Hindlimb muscle (tissue), 1 donor: ENCODE data around the gene MTA3. TPM values are rescaled to one million over a fixed set of nuclear protein-coding genes. Genes with fewer than 3 reads are reported as not detected.

Source experiments
- DNase-seq: peaks from one replicate; pipeline ENCODE4 v3.0.0-alpha.2; 2013
- polyA plus RNA-seq: library from polyadenylated mRNA; unstranded; fragments of 120-200 nt; gene quantifications from one replicate; pipeline ENCODE4 v1.2.1, GENCODE V29; 2013; ENCODE audit not compliant: insufficient read length

The MTA3 gene
- polyA plus RNA-seq, 1 donor: 26.9 TPM

DNA sequence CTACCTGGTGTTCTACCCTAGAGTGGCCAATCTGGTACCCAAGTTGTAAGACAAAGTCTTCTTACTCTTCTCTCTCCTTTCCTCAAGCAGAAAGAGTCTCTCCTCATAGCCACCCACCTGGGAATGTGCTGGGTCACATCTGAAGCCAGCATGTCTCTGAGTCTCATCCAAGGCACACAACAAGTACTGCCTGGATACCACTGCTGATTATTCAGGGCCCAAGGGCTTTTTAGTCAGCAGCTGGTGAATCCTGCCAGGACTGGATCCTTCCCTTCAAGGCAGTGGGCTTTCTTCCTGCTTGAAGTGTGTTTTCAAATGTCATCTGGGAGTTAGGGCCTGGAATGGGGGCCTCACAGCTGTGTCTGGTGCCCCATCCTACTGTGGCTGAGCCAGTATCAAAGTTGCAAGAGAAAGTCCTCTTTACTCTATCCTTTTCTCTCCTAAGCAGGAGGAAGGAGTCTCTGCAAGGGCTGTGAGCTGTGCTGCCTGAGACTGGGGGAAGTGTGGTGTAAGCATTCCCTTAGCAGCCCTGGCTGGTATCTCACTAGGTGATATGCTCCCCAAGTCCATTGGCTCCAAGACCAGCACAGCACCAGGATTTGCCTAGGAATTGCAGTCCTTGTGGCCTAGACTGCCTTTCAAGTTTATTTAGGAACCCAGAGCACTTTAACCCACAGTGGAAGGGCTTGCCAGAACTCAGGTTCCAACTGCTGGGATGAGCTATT lies 168.3 kb downstream of the MTA3 start:
- DNase-seq: no peak

- no peak for DNase-seq
These were observed 172.7 kb downstream of the MTA3 start for GRCh38 chr2:42741140-42741539.

DNA sequence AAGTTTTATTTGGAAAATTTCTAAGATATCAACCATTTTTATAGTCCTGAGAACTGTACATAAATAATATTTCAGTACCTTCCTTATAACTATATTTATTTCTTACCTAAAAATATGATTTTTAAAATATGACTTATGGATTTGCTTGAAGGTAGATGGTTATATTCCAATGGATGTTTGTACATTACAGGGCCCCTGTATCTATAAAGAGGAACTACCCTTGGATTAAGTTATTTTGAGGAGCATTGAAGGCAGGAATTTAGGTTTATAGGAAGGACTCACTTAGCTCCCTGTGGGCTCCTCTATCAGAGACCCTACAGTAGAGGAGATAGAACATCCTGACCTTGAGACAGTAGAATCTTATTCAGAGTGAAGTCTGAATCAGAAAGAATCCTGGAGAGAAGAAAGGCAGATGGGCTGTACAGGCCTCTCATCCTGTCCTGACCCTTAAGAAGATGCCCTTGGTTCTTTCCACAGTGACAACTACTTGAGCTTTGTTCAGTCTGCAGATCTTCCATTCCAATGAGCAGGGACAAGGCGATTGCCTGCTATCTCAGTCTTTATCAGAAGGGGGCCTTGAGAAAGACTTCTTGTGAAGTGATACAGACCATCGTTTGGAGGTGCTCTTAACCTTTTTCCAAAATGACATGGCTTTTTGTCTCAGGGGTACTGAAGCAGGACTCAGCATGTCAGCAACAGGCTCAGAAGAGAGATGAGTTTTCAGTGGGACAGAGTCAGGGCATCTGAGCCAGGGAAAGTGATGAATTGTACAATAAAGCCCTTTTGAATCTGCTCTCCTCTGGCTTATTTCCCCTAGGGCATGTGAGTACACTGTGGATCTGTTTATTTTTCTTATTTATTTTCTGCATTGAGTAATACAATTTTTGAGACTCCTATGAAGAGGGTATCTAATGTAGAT lies 174.6 kb downstream of the MTA3 start:
- DNase-seq: no peak

- DNase-seq: no peak
These were observed 175.2 kb downstream of the MTA3 start for GRCh38 chr2:42743659-42743990.

DNA sequence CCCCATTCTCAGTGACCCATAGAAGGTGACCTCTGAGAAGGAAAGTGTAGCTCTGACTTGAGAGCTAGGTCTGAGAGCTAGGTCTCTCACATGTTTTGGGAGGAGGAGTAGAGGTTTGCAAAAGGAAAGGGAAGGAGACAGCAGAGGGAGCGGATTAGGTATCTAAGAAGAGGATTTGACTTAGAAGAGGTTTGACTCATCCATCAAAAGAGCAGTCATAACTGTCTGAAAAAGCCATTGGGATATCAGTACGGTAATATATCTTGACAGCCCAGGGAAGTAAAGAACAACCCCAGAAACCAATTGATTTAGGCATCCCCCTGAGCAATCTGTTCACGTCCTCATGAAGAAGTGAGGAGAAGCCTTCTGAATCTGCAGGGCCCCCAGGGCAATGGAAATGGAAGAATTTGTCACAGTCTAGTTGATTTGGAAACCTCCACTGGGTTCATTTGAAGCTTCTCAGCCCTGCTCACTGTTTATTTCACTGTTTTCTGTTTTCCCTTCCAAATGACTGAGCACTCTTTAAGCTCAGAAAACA lies 176.2 kb downstream of the MTA3 start:
- DNase-seq: no peak

DNA sequence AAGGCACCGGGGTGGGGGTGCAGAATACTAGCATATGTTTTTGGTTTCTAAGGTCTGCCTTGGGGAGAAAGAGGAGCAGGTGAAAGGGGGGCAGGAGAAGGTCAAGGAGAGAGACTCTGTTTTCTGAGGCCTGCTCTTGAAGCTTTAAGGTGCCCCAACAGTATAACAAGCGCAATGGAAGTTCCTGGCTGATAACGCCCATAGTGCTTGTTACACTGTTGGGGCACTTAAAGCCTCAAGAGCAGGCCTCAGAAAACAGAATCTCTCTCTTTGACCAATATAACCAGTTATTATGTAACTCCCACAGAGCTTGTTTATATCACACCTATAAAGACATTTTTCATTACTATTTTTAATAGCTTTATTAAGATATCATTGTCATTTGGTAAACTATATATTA lies 179.0 kb downstream of the MTA3 start:
- DNase-seq: no peak

GRCh38 chr2:42748840-42749239 lies 180.4 kb downstream of the MTA3 start:
- no peak for DNase-seq

- DNase-seq: no peak
These were observed 183.9 kb downstream of the MTA3 start for GRCh38 chr2:42752314-42752713.

DNA sequence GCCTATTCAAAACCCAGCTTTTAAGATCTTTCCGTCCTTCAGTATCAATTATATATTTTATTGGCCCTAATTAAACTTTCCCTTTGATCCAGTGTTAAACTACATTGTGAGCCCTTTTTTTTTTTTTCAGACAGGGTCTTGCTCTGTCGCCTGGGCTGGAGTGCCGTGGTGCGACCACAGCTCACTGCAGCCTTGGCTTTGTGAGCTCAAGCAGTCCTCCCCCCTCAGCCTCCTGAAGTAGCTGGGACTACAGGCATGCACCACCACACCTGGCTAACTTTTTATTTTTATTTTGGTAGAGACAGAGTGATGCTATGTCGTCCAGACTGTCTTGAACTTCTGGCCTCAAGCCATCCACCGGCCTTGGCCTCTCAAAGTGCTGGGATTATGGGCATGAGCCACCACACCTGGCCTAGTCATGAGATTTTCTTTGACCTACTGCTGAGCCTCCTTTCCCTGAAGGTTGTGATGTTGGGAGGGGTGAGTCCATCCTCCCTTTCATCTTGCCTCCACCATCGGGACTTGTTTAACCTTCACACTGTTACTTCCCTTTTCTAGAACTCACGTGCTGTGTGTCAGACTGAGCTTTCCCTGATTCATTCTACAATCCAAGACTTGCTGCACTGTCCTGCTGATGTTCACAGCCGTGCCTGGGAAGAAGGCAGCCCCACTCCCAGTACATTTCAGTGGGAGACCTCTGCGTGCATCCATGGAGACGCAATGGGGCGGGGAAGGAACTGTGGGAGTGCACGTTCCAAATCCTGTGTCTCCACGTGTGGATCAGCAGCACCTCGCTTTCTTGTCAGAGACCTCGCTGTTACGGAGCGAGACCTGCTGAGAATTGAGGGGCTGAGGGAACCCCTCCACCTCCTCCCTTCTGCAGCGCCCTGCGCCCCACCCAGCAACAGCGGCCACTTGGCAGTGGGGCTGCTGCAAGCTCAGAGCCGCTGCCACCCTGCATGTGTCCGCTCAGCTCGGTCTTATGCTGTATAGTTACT lies 184.7 kb downstream of the MTA3 start:
- DNase-seq: no peak

GRCh38 chr2:42754021-42754775 lies 185.8 kb downstream of the MTA3 start:
- DNase-seq: peak; percentile 56

DNA sequence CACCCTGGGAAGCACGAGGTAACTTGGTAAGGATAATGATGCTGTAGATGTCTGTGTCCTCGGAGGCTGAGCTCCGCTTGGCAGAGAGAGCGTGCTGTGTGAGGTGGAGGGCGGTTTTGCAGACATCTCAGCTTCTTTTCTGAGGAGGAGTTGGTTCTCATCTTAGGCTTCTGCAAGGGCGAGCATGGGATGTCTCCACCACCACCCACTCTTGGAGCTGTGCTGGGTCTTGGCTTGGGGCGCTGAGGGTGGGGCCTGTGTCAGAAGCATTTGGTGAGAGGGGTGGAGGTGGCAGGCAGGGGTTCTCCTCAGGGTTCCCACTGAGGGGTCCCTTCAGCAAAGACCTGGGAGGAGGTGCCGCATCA lies 186.3 kb downstream of the MTA3 start:
- no peak for DNase-seq

DNA sequence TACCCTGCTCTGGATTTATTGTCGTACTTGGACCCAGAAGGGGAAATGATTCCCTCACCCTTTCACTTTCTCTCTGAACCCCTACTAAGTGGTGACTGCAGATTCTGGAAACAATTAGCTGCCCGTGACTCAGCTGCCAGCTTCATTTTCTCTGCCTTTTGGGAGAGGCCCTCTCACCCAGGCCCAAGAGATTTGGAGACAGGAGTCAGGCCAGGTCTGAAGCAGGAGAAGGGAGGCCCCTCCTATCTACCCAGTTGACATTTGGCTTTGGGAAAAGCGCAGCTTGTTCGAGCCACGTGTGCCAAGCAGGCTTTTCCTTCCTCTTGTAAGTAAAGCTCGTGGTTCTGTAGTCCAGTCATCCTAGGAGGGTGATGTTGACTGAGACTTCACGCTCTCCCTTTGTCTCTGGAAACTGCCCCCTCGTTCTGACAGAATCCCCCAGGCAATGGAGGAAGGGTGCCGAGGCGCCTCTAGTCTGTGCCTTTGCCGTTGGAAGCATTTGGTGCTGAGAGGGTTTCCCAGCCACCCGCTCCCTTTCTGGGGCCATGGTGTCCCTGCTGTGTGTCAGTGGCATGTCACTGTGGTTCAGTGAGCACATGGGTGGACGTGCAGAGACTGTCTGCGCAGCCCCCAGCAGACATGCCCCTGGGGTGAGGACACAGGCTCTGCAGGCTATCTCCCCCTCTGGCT lies 186.9 kb downstream of the MTA3 start:
- no peak for DNase-seq

DNA sequence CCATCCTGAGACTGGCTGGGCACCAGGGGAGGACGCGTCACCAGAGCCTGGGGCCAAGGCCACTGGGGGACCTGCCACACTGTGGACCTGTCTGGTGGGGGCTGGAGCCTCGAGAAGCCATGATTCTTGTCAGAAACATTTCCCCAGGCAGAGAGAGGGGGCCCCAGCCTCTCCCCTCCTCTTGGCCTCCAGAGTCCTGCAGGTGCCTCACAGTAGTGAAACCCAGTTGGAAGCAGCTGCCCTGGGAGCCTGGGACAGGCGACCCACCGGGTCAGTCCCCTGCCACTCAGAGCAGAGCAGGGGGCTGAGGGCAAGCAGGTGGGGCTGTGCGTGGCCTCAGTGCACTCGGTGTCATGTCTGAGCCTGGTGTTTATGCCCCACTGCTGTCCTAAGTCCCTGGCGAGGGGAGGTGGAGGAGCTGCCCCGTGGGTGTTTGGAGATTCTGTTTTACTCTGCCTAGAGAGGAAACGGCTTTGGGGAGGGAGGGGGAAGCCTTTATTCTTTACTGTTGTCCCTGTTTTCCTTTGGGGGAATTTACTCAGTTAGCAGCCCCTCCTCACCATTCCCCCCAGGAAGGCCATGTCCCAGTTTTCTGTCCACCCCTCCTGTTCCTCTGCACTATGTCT lies 187.8 kb downstream of the MTA3 start:
- no peak for DNase-seq

GRCh38 chr2:42756966-42757513 lies 188.6 kb downstream of the MTA3 start:
- DNase-seq: no peak

DNA sequence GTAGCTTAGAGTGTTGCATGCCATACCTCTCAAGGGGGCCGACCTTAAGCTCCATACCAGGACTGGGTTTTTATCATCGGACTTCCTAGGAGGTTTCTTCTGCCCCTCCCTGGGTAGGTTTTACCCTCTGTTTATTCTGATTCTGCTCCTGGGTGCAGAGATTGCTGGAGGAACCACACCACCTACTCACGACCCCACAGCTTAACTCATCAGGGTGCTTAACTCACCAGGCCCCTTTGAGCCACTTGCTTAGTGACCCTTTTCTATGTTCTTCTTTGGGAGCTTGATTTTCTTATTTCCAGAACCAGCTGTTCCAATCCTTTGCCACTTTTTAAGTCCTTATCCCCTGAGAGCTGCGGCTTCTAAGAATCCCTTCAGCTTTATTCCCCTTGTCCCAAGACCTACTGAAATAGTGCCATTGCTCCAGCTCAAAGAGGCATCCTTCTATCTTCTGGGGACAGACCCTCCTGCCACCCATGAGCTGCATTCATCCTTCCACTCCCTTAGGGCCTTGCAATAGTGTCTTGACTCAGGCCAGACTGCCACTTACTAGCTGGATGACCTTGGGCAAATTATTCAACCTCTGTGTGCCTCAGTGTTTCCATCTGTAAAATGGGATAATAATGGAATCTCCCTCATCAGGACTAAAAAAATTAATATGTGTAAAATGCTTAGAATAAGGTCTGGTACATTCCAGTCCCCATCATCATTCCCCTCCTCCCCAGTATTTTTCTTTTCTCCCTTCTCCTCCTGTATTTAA lies 189.7 kb downstream of the MTA3 start:
- no peak for DNase-seq

GRCh38 chr2:42758751-42759150 lies 190.3 kb downstream of the MTA3 start:
- DNase-seq: no peak

DNA sequence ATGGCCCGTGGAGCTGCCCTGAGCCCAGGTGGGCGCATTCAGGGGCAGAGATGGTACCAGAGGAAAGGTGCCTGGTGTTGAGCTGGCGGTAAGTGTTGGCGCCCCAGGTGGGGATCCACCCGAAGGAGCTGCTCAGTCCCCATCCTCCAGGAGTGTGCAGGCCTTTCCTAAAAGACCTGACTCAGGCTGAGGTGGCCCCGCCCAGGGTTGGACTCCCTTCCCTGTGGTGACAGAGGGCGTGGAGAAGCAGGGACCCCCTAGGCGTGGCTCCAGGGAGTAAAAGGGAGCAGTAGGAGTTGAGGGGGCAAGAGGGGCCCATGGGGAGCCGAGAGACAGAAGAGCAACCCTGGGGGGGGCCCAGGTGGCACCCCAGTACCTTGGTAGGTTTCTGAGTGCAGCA lies 193.1 kb downstream of the MTA3 start:
- no peak for DNase-seq

- no peak for DNase-seq
These were observed 193.7 kb downstream of the MTA3 start for GRCh38 chr2:42762155-42762554.
